Trophoblast cell (in vitro differentiated cells and primary cell): Measurements from ENCODE around the gene TBL1X.

Source experiments
- DNase-seq, 2 donors: peaks; one replicate each; pipeline ENCODE4 v3.0.0-alpha.2; 2016
- H2AFZ ChIP-seq: 2 replicates; pipeline ENCODE4 v1.6.1; 2013; ENCODE audit warnings: low read length, moderate library complexity, mild to moderate bottlenecking; ENCODE audit not compliant: insufficient read depth, poor library complexity
- H2AK5ac ChIP-seq: 2 replicates; pipeline ENCODE4 v1.6.1; 2013; ENCODE audit warnings: mild to moderate bottlenecking, low read length
- H2BK120ac ChIP-seq: 2 replicates; pipeline ENCODE4 v1.6.1; 2013; ENCODE audit warnings: low read length, mild to moderate bottlenecking, moderate library complexity; ENCODE audit not compliant: insufficient read depth, poor library complexity
- H2BK12ac ChIP-seq: 2 replicates; pipeline ENCODE4 v1.6.1; 2013; ENCODE audit warnings: mild to moderate bottlenecking, low read length, moderate library complexity
- H2BK5ac ChIP-seq: 2 replicates; pipeline ENCODE4 v1.6.1; 2013; ENCODE audit warnings: low read length, low read depth, moderate library complexity, mild to moderate bottlenecking; ENCODE audit not compliant: poor library complexity
- H3K14ac ChIP-seq: 2 replicates; pipeline ENCODE4 v1.6.1; 2013; ENCODE audit warnings: mild to moderate bottlenecking, low read length
- H3K18ac ChIP-seq: 2 replicates; pipeline ENCODE4 v1.6.1; 2013; ENCODE audit warnings: mild to moderate bottlenecking, low read length
- H3K23ac ChIP-seq: 2 replicates; pipeline ENCODE4 v1.6.1; 2013; ENCODE audit warnings: low read length
- H3K27ac ChIP-seq: 2 replicates; pipeline ENCODE4 v1.5.1; 2013; ENCODE audit warnings: low read depth, mild to moderate bottlenecking, inconsistent platforms, low read length, moderate library complexity
- H3K27me3 ChIP-seq: 2 replicates; pipeline ENCODE4 v1.6.1; 2013; ENCODE audit warnings: inconsistent platforms, mild to moderate bottlenecking, low read length, moderate library complexity; ENCODE audit not compliant: insufficient read depth
- H3K36me3 ChIP-seq, 2 experiments: 1 replicate in 1 of 2; 2 replicates in 1 of 2; pipeline ENCODE4 v1.6.1; 2013; ENCODE audit warnings: low read length in 2 of 2, mild to moderate bottlenecking in 2 of 2, moderate library complexity in 1 of 2; ENCODE audit not compliant: insufficient read depth in 2 of 2, control insufficient read depth in 1 of 2
- H3K4ac ChIP-seq: 2 replicates; pipeline ENCODE4 v1.6.1; 2013; ENCODE audit warnings: low read depth, mild to moderate bottlenecking, low read length, moderate library complexity
- H3K4me1 ChIP-seq, 2 experiments: 1 replicate in 1 of 2; 2 replicates in 1 of 2; pipeline ENCODE4 v1.6.1; 2013; ENCODE audit warnings: low read length in 2 of 2, mild to moderate bottlenecking in 2 of 2, moderate library complexity in 1 of 2; ENCODE audit not compliant: insufficient read depth in 2 of 2, control insufficient read depth in 1 of 2
- H3K4me2 ChIP-seq: 2 replicates; pipeline ENCODE4 v1.6.1; 2013; ENCODE audit warnings: inconsistent platforms, mild to moderate bottlenecking, low read length, moderate library complexity
- H3K4me3 ChIP-seq: 2 replicates; pipeline ENCODE4 v1.5.1; 2013; ENCODE audit warnings: mild to moderate bottlenecking, low read depth, low read length, inconsistent platforms
- H3K79me1 ChIP-seq: one replicate; pipeline ENCODE4 v1.6.1; 2013; ENCODE audit warnings: low read length
- H3K79me2 ChIP-seq: 2 replicates; pipeline ENCODE4 v1.6.1; 2013; ENCODE audit warnings: low read length, mild to moderate bottlenecking; ENCODE audit not compliant: control insufficient read depth, insufficient read depth, poor library complexity
- H3K9ac ChIP-seq: 2 replicates; pipeline ENCODE4 v1.6.1; 2013; ENCODE audit warnings: mild to moderate bottlenecking, low read length
- H3K9me3 ChIP-seq: 2 replicates; pipeline ENCODE4 v1.6.1; 2013; ENCODE audit warnings: low read depth, mild to moderate bottlenecking, control low read depth, inconsistent platforms, low read length; ENCODE audit not compliant: insufficient read depth
- H4K12ac ChIP-seq: 2 replicates; pipeline ENCODE4 v1.6.1; 2013; ENCODE audit warnings: low read depth, mild to moderate bottlenecking, low read length, moderate library complexity
- H4K8ac ChIP-seq: 2 replicates; pipeline ENCODE4 v1.6.1; 2013; ENCODE audit warnings: low read depth, mild to moderate bottlenecking, low read length, moderate library complexity
- H4K91ac ChIP-seq: one replicate; pipeline ENCODE4 v1.6.1; 2013; ENCODE audit warnings: low read depth, mild to moderate bottlenecking, low read length, moderate library complexity
- WGBS: extraction: QIAGEN DNeasy Blood & Tissue Kit; methylation state at CpG from one replicate; pipeline ENCODE4 v1.1.7; 2013; ENCODE audit warnings: missing lambda C conversion rate; ENCODE audit not compliant: insufficient read length, insufficient coverage; ENCODE audit errors: extremely low coverage; 5-methylcytosine and 5-hydroxymethylcytosine counted together

Gene TBL1X

DNA sequence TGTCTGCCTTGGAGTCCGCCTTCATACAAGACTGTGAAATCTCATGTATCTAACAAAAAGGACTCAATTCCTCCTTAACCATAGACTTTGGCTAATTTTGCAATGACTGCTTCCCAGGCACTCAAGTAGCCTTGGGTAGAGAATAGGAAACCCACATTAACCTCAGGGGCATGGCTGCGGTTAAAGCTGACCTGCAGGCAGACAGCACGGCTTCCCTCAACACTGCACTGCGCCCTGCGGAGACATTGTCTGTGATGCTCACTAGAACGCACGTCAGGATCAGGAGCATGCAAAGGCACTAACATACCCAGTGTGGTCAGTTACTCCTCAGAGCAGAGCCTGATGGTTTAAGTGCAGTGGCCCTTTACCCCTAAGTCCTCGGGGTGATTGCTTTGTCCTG, 311.1 kb downstream of the TBL1X start:
- no peak overlapping the region for H3K9ac ChIP-seq
- H3K9me3 ChIP-seq, result peaks cover 2% of the 10 kb centered on the region
- no peaks in the 10 kb centered on the region for H3K27me3 ChIP-seq
- H2AK5ac ChIP-seq, result no peak overlapping the region
- H3K27ac ChIP-seq, result no peak overlapping the region
- H3K79me2 ChIP-seq, result no peaks in the 10 kb centered on the region
- no peak overlapping the region for H3K4me2 ChIP-seq
- H2BK120ac ChIP-seq, result no peak overlapping the region
- no peak overlapping the region for H4K91ac ChIP-seq
- no peak overlapping the region for H3K23ac ChIP-seq
- H2AFZ ChIP-seq, result no peak overlapping the region
- no CpG with 5 or more reads among the region's 8 CpGs for WGBS
- no peak overlapping the region for H3K18ac ChIP-seq
- DNase-seq, result no peak
- H3K4me3 ChIP-seq, result no peak overlapping the region
- H2BK5ac ChIP-seq, result no peak overlapping the region
- H3K4me1 ChIP-seq, result no peaks in the 10 kb centered on the region
- H4K8ac ChIP-seq, result no peak overlapping the region
- H2BK12ac ChIP-seq, result no peak overlapping the region
- H3K36me3 ChIP-seq, result peaks cover 4 to 8% of the 10 kb centered on the region in 2 experiments
- H4K12ac ChIP-seq, result no peak overlapping the region
- no peaks in the 10 kb centered on the region for H3K79me1 ChIP-seq
- H3K4ac ChIP-seq, result no peak overlapping the region
- no peak overlapping the region for H3K14ac ChIP-seq

DNA sequence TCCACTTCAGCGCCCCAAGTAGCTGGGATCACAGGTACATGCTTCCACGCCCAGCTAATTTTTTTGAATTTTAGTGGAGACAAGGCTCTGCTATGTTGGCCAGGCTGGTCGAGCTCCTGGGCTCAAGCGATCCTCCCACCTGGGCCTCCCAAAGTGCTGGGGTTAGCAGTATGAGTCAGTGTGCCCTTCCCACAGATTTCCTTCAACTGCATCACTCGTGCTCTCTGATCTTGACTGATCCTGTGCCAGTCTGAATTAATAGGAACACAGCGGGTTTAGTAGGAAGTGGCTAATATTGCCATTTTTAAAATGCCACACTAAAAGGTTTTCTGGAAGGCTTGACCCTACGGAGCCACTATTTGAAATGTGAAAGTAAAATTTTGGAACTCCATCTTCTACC, 317.1 kb downstream of the TBL1X start:
- H3K23ac ChIP-seq, result no peak overlapping the region
- H4K8ac ChIP-seq, result no peak overlapping the region
- no peak overlapping the region for H3K18ac ChIP-seq
- peaks cover 2% of the 10 kb centered on the region for H3K9me3 ChIP-seq
- no peak overlapping the region for H2BK5ac ChIP-seq
- no peak overlapping the region for H4K12ac ChIP-seq
- H3K79me2 ChIP-seq, result peaks cover 11% of the 10 kb centered on the region
- H3K27me3 ChIP-seq, result no peaks in the 10 kb centered on the region
- H3K4me2 ChIP-seq, result no peak overlapping the region
- no peak overlapping the region for H2AFZ ChIP-seq
- no peak overlapping the region for H2BK120ac ChIP-seq
- no peak for DNase-seq
- no peaks in the 10 kb centered on the region for H3K4me1 ChIP-seq
- H3K79me1 ChIP-seq, result peaks cover 7% of the 10 kb centered on the region
- H2AK5ac ChIP-seq, result no peak overlapping the region
- WGBS, result no CpG with 5 or more reads among the region's 7 CpGs
- no peak overlapping the region for H3K4ac ChIP-seq
- H3K27ac ChIP-seq, result no peak overlapping the region
- no peak overlapping the region for H3K14ac ChIP-seq
- H3K4me3 ChIP-seq, result no peak overlapping the region
- H4K91ac ChIP-seq, result no peak overlapping the region
- H2BK12ac ChIP-seq, result no peak overlapping the region
- no peak overlapping the region for H3K9ac ChIP-seq
- H3K36me3 ChIP-seq, result peaks cover 4 to 8% of the 10 kb centered on the region in 2 experiments

GRCh38 chrX:9784332-9784731, 319.5 kb downstream of the TBL1X start:
- Histone ChIP-seq H3K18ac (no peak overlapping the region), H3K9me3 (no peaks in the 10 kb centered on the region), H3K79me1 (peaks cover 9% of the 10 kb centered on the region), H3K9ac (no peak overlapping the region), H2AK5ac (no peak overlapping the region), H3K4me2 (no peak overlapping the region), H4K8ac (no peak overlapping the region), H3K14ac (no peak overlapping the region), H2AFZ (no peak overlapping the region), H3K36me3 (peaks cover 0 to 2% of the 10 kb centered on the region in 2 experiments), H2BK12ac (no peak overlapping the region), H3K79me2 (peaks cover 12% of the 10 kb centered on the region), H3K4me1 (peaks cover 3% of the 10 kb centered on the region in 2 experiments), H3K27ac (no peak overlapping the region), H3K27me3 (no peaks in the 10 kb centered on the region), H3K4me3 (no peak overlapping the region), H4K91ac (no peak overlapping the region), H2BK120ac (no peak overlapping the region), H3K4ac (no peak overlapping the region), H4K12ac (no peak overlapping the region), H3K23ac (no peak overlapping the region), H2BK5ac (no peak overlapping the region)
- no CpG with 5 or more reads among the region's 8 CpGs for WGBS
- no peak for DNase-seq

- peaks cover 9% of the 10 kb centered on the region for H3K79me1 ChIP-seq
- H3K18ac ChIP-seq, result peak overlapping the region; percentile 98
- peaks cover 8 to 10% of the 10 kb centered on the region in 2 experiments for H3K4me1 ChIP-seq
- peak overlapping the region; percentile 71 for H2AFZ ChIP-seq
- peaks cover 16% of the 10 kb centered on the region for H3K79me2 ChIP-seq
- H3K9ac ChIP-seq, result peak overlapping the region; percentile 79
- peak overlapping the region; percentile 81 for H3K4me3 ChIP-seq
- no peaks in the 10 kb centered on the region for H3K9me3 ChIP-seq
- peak overlapping the region; percentile 76 for H2BK120ac ChIP-seq
- DNase-seq, result peak in 1 of 2 donors; percentile 12
- peak overlapping the region; percentile 70 for H4K8ac ChIP-seq
- peak overlapping the region; percentile 83 for H4K91ac ChIP-seq
- peak overlapping the region; percentile 49 for H2BK12ac ChIP-seq
- no peaks in the 10 kb centered on the region for H3K27me3 ChIP-seq
- no peak overlapping the region for H3K23ac ChIP-seq
- WGBS, result no CpG with 5 or more reads among the region's 58 CpGs
- H3K4me2 ChIP-seq, result peak overlapping the region; percentile 78
- H3K27ac ChIP-seq, result no peak overlapping the region
- H3K4ac ChIP-seq, result peak overlapping the region; percentile 36
- no peaks in the 10 kb centered on the region for H3K36me3 ChIP-seq
- H3K14ac ChIP-seq, result peak overlapping the region; percentile 82
- peak overlapping the region; percentile 54 for H4K12ac ChIP-seq
- peak overlapping the region; percentile 37 for H2AK5ac ChIP-seq
- peak overlapping the region; percentile 40 for H2BK5ac ChIP-seq
Measured at GRCh38 chrX:9785254-9785943, 320.5 kb downstream of the TBL1X start.
